Neural progenitor cell (in vitro differentiated cells): ENCODE data around the gene NEGR1.

Experiments
- CTCF ChIP-seq: fragments of 200-600 bp; sonication (generic); IDR thresholded peaks from 2 replicates; pipeline ENCODE4 v1.5.1; 2017; ENCODE audit warnings: antibody characterized with exemption, mild to moderate bottlenecking
- EZH2 ChIP-seq: fragments of 200-600 bp; sonication (generic); IDR thresholded peaks from 2 replicates; pipeline ENCODE4 v1.6.1; 2017; ENCODE audit warnings: antibody characterized with exemption, mild to moderate bottlenecking, moderate library complexity
- EZH2phosphoT487 ChIP-seq: fragments of 200-600 bp; sonication (generic); IDR thresholded peaks from 2 replicates; pipeline ENCODE4 v1.6.1; 2017; ENCODE audit warnings: antibody characterized with exemption

- TF ChIP-seq CTCF (no peak), EZH2phosphoT487 (no peak), EZH2 (no peak)
These were observed 446.9 kb downstream of the NEGR1 start for GRCh38 chr1:71835442-71835813.
